Amniotic stem cell (primary cell): ENCODE results near the gene ZNF277.
"Not testable (repeated sequence)": the region's sequence is repeated elsewhere in the genome, so short reads cannot be mapped to it uniquely, and the experiment has no call there.

Experiments used
- DNase-seq: peaks from one replicate; lab custom pipeline; 2025; lab: John Stamatoyannopoulos, UW

The ZNF277 gene

GRCh38 chr7:112296432-112296831, 89.9 kb downstream of the ZNF277 start:
- DNase-seq: no peak

GRCh38 chr7:112297681-112298080, 91.2 kb downstream of the ZNF277 start:
- DNase-seq: no peak

GRCh38 chr7:112298543-112299100, 92.1 kb downstream of the ZNF277 start:
- no peak for DNase-seq

- DNase-seq: no peak
Measured at GRCh38 chr7:112300072-112300471, 93.6 kb downstream of the ZNF277 start.

- no peak for DNase-seq
Measured at GRCh38 chr7:112300831-112301407, 94.4 kb downstream of the ZNF277 start.

- DNase-seq: no peak
Measured at GRCh38 chr7:112302566-112302965, 96.1 kb downstream of the ZNF277 start.

- no peak for DNase-seq
Measured at GRCh38 chr7:112306903-112307302, 100.4 kb downstream of the ZNF277 start.

- DNase-seq: no peak
Measured at GRCh38 chr7:112307506-112307905, 101.0 kb downstream of the ZNF277 start.

- DNase-seq: no peak
Measured at GRCh38 chr7:112308974-112309373, 102.5 kb downstream of the ZNF277 start.

- not testable (repeated sequence) for DNase-seq
Measured at GRCh38 chr7:112316803-112317202, 110.3 kb downstream of the ZNF277 start.

- no peak for DNase-seq
Measured at GRCh38 chr7:112322070-112322469, 115.6 kb downstream of the ZNF277 start.

- DNase-seq: no peak
Measured at GRCh38 chr7:112327566-112327965, 121.1 kb downstream of the ZNF277 start.

GRCh38 chr7:112331492-112331891, 125.0 kb downstream of the ZNF277 start:
- no peak for DNase-seq

- no peak for DNase-seq
Measured at GRCh38 chr7:112334366-112334765, 127.9 kb downstream of the ZNF277 start.

- no peak for DNase-seq
Measured at GRCh38 chr7:112336261-112336660, 129.8 kb downstream of the ZNF277 start.

- DNase-seq: no peak
Measured at GRCh38 chr7:112336936-112337576, 130.6 kb downstream of the ZNF277 start.

- no peak for DNase-seq
Measured at GRCh38 chr7:112337892-112338291, 131.4 kb downstream of the ZNF277 start.

GRCh38 chr7:112338786-112339185, 132.3 kb downstream of the ZNF277 start:
- DNase-seq: no peak

- no peak for DNase-seq
Measured at GRCh38 chr7:112341464-112341863, 135.0 kb downstream of the ZNF277 start.

- DNase-seq: no peak
Measured at GRCh38 chr7:112346381-112347060, 140.0 kb downstream of the ZNF277 start.

GRCh38 chr7:112347088-112347487, 140.6 kb downstream of the ZNF277 start:
- DNase-seq: no peak

GRCh38 chr7:112350585-112350984, 144.1 kb downstream of the ZNF277 start:
- DNase-seq: no peak

GRCh38 chr7:112356596-112356995, 150.1 kb downstream of the ZNF277 start:
- DNase-seq: no peak
